K562 (cell line): ENCODE data around the gene PRAC2.

Experiments used
- AFF1 ChIP-seq, 2 experiments: fragments of 450-650 bp; IDR thresholded peaks; 2 replicates each; pipeline ENCODE4 v1.6.1; 2018; ENCODE audit warnings: mild to moderate bottlenecking in 2 of 2, low read depth in 1 of 2; ENCODE audit not compliant: partially characterized antibody in 2 of 2
- CTCF ChIP-seq, 3 experiments: IDR thresholded peaks in 2 of 3; conservative IDR thresholded peaks in 1 of 3; 2 replicates each; pipeline ENCODE4 v1.5.1; 2011 to 2012; ENCODE audit warnings: low read length in 3 of 3, mild to moderate bottlenecking in 3 of 3, control low read depth in 2 of 3, improper control_type of control experiment in 1 of 3, inconsistent platforms in 1 of 3, low read depth in 1 of 3, mixed read lengths in 1 of 3, moderate library complexity in 1 of 3; ENCODE audit not compliant: insufficient read depth in 2 of 3
- REST ChIP-seq, 2 experiments: fragments of 450-650 bp; formaldehyde crosslinking in 1 of 2; IDR thresholded peaks; 2 replicates each; pipeline versions ENCODE4 v1.4.0 to v1.6.1; 2014 to 2020; ENCODE audit warnings: mild to moderate bottlenecking in 2 of 2, borderline replicate concordance in 1 of 2, low read depth in 1 of 2
- ZNF830 ChIP-seq: fragments of 250-450 bp; sonication (Bioruptor Pico); IDR thresholded peaks from 2 replicates; pipeline ENCODE4 v1.5.0; 2021; ENCODE audit warnings: mild to moderate bottlenecking
- TF ChIP-seq, protein P1 (sequence below), 2 experiments: fragments of 450-650 bp in 1 of 2; sonication (generic) in 1 of 2; formaldehyde crosslinking; conservative IDR thresholded peaks; 2 replicates each; pipeline versions ENCODE4 v1.4.0 to v1.8.1; 2020 to 2022; ENCODE audit warnings: mild to moderate bottlenecking in 1 of 2, missing genetic modification reagents in 1 of 2

GRCh38 chr17:48725288-48726064, 2.5 kb downstream of the PRAC2 start:
- TF ChIP-seq ZNF830 (CRISPR knock-in tag), result no peak
- no peak for TF ChIP-seq REST (IDR thresholded peaks at IDR 0.05; ENCODE audit: borderline replicate concordance)
- no peak for TF ChIP-seq REST (CRISPR knock-in tag; IDR thresholded peaks at IDR 0.05; ENCODE audit: low read depth)
- TF ChIP-seq CTCF (IDR thresholded peaks at IDR 0.05 in 2 of 3, conservative IDR thresholded peaks at IDR 0.05 in 1 of 3; ENCODE audit: insufficient read depth in 2 of 3, low read depth in 1 of 3, low read length in 3 of 3), result no peak
- TF ChIP-seq, protein P1, sequence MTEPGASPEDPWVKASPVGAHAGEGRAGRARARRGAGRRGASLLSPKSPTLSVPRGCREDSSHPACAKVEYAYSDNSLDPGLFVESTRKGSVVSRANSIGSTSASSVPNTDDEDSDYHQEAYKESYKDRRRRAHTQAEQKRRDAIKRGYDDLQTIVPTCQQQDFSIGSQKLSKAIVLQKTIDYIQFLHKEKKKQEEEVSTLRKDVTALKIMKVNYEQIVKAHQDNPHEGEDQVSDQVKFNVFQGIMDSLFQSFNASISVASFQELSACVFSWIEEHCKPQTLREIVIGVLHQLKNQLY (CRISPR knock-in tag; conservative IDR thresholded peaks at IDR 0.05), result no peak
- no peak for TF ChIP-seq AFF1 (IDR thresholded peaks at IDR 0.05; ENCODE audit: low read depth in 1 of 2, partially characterized antibody in 2 of 2)
